ENCODE results near the gene FBXO36.

FBXO36 gene

GRCh38 chr2:230018153-230018552 lies 95.8 kb downstream of the FBXO36 start:
- no peaks in the 10 kb centered on the region for H3K36me3 Mint-ChIP-seq (ENCODE audit: low read depth)

DNA sequence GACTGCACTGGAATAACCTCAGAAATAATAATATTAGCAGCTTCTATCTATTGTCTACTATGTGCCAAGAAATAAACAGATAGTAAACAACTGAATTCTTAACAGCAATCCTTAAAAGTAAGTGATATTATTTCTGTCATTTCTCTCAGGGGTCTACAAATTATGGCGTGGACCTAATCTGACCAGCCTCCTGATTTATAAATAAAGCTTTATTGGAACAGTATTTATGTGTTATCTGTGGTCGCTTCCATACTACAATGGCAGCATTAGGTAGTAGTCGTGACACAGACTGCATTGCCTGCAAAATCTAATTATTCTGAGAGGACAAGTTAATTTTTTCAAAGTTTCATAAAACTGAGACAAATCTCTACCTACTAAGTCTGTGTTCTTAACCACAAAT lies 97.4 kb downstream of the FBXO36 start:
- no peaks in the 10 kb centered on the region for H3K4me1 Mint-ChIP-seq (ENCODE audit: low read depth)
- H3K9me3 Mint-ChIP-seq = peaks cover 4% of the 10 kb centered on the region
- H3K4me3 Mint-ChIP-seq = no peak overlapping the region
- H3K27ac Mint-ChIP-seq = no peak overlapping the region
- H3K27me3 Mint-ChIP-seq (ENCODE audit: low read depth) = peaks cover 15% of the 10 kb centered on the region
- H3K36me3 Mint-ChIP-seq (ENCODE audit: low read depth) = no peaks in the 10 kb centered on the region

More at GRCh38 chr2:230018153-230018552, 95.8 kb downstream of the FBXO36 start:
- H3K27ac Mint-ChIP-seq = no peak overlapping the region
- H3K4me1 Mint-ChIP-seq (ENCODE audit: low read depth) = no peaks in the 10 kb centered on the region
- no peak overlapping the region for H3K4me3 Mint-ChIP-seq
- H3K9me3 Mint-ChIP-seq = peaks cover 4% of the 10 kb centered on the region
- H3K27me3 Mint-ChIP-seq (ENCODE audit: low read depth) = peaks cover 15% of the 10 kb centered on the region

GRCh38 chr2:230023313-230023712 lies 101.0 kb downstream of the FBXO36 start:
- H3K9me3 Mint-ChIP-seq = no peaks in the 10 kb centered on the region
- no peak overlapping the region for H3K27ac Mint-ChIP-seq
- H3K27me3 Mint-ChIP-seq (ENCODE audit: low read depth) = peaks cover 6% of the 10 kb centered on the region
- no peak overlapping the region for H3K4me3 Mint-ChIP-seq
- H3K36me3 Mint-ChIP-seq (ENCODE audit: low read depth) = no peaks in the 10 kb centered on the region
- no peaks in the 10 kb centered on the region for H3K4me1 Mint-ChIP-seq (ENCODE audit: low read depth)

GRCh38 chr2:230042195-230042594 lies 119.9 kb downstream of the FBXO36 start:
- H3K9me3 Mint-ChIP-seq = no peaks in the 10 kb centered on the region
- peaks cover 7% of the 10 kb centered on the region for H3K27me3 Mint-ChIP-seq (ENCODE audit: low read depth)
- no peak overlapping the region for H3K27ac Mint-ChIP-seq
- H3K36me3 Mint-ChIP-seq (ENCODE audit: low read depth) = no peaks in the 10 kb centered on the region
- H3K4me3 Mint-ChIP-seq = no peak overlapping the region
- H3K4me1 Mint-ChIP-seq (ENCODE audit: low read depth) = no peaks in the 10 kb centered on the region

DNA sequence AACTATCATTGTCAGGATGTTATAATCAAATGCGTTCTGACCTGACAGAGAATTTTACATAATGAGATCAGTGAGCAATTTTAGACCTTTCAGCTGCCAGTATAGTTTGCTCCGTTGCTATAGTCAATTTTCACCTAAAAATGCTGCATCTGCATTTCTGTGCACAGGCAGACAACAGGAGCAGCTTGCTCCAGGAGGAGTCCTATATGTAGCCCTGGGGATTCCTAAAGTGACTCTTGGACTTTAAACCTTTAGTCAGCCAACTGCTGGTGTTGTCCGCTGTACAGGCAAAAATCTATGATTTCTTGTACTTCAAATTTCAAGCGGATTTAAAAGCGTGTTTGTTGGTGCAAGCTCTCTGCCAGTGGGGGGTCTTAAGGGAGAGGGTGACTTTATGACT lies 120.7 kb downstream of the FBXO36 start:
- Mint-ChIP-seq H3K4me3 (no peak overlapping the region), H3K27ac (no peak overlapping the region), H3K36me3 (ENCODE audit: low read depth) (no peaks in the 10 kb centered on the region)

DNA sequence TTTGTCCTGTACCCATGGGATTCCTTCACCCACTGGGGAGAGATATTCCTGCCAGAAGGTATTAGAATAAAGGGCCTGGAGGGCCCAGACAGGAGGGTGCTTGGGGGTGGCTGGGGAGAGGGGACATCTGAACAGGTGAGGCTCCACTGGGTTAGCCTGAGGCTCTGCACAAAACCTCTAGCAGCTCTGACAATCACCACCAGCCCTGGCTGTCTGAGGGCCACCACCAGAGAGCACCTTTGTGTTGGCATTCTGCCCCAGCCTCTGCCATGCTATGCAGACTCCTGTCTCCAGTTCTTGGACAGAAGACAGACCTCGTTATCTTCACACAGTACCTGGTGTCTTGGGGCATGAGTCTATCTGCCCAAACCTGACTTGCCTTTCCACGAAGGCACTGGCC lies 121.2 kb downstream of the FBXO36 start:
- H3K27ac Mint-ChIP-seq = no peak overlapping the region
- no peaks in the 10 kb centered on the region for H3K9me3 Mint-ChIP-seq
- peaks cover 7% of the 10 kb centered on the region for H3K27me3 Mint-ChIP-seq (ENCODE audit: low read depth)
- no peaks in the 10 kb centered on the region for H3K4me1 Mint-ChIP-seq (ENCODE audit: low read depth)
- no peaks in the 10 kb centered on the region for H3K36me3 Mint-ChIP-seq (ENCODE audit: low read depth)
- H3K4me3 Mint-ChIP-seq = no peak overlapping the region

More for the DNA sequence above, 120.7 kb downstream of the FBXO36 start:
- H3K27me3 Mint-ChIP-seq (ENCODE audit: low read depth) = peaks cover 7% of the 10 kb centered on the region
- no peaks in the 10 kb centered on the region for H3K4me1 Mint-ChIP-seq (ENCODE audit: low read depth)
- no peaks in the 10 kb centered on the region for H3K9me3 Mint-ChIP-seq

GRCh38 chr2:230046491-230046890 lies 124.2 kb downstream of the FBXO36 start:
- H3K4me3 Mint-ChIP-seq = no peak overlapping the region
- H3K36me3 Mint-ChIP-seq (ENCODE audit: low read depth) = no peaks in the 10 kb centered on the region
- H3K27me3 Mint-ChIP-seq (ENCODE audit: low read depth) = no peaks in the 10 kb centered on the region
- H3K4me1 Mint-ChIP-seq (ENCODE audit: low read depth) = no peaks in the 10 kb centered on the region
- H3K9me3 Mint-ChIP-seq = no peaks in the 10 kb centered on the region
- H3K27ac Mint-ChIP-seq = no peak overlapping the region

GRCh38 chr2:230048010-230048671 lies 125.8 kb downstream of the FBXO36 start:
- Mint-ChIP-seq H3K27ac (no peak overlapping the region), H3K36me3 (ENCODE audit: low read depth) (no peaks in the 10 kb centered on the region), H3K4me3 (no peak overlapping the region), H3K9me3 (no peaks in the 10 kb centered on the region), H3K4me1 (ENCODE audit: low read depth) (no peaks in the 10 kb centered on the region), H3K27me3 (ENCODE audit: low read depth) (no peaks in the 10 kb centered on the region)

- H3K4me3 Mint-ChIP-seq = no peak overlapping the region
- H3K36me3 Mint-ChIP-seq (ENCODE audit: low read depth) = no peaks in the 10 kb centered on the region
- H3K9me3 Mint-ChIP-seq = no peaks in the 10 kb centered on the region
- no peak overlapping the region for H3K27ac Mint-ChIP-seq
- H3K4me1 Mint-ChIP-seq (ENCODE audit: low read depth) = no peaks in the 10 kb centered on the region
- no peaks in the 10 kb centered on the region for H3K27me3 Mint-ChIP-seq (ENCODE audit: low read depth)
These were observed 127.8 kb downstream of the FBXO36 start for GRCh38 chr2:230050136-230050535.

- Mint-ChIP-seq H3K9me3 (no peaks in the 10 kb centered on the region), H3K27ac (no peak overlapping the region), H3K4me1 (ENCODE audit: low read depth) (no peaks in the 10 kb centered on the region), H3K27me3 (ENCODE audit: low read depth) (no peaks in the 10 kb centered on the region), H3K36me3 (ENCODE audit: low read depth) (no peaks in the 10 kb centered on the region), H3K4me3 (no peak overlapping the region)
These were observed 130.0 kb downstream of the FBXO36 start for GRCh38 chr2:230052299-230052698.

- Mint-ChIP-seq H3K4me1 (ENCODE audit: low read depth) (no peaks in the 10 kb centered on the region), H3K9me3 (no peaks in the 10 kb centered on the region), H3K27me3 (ENCODE audit: low read depth) (no peaks in the 10 kb centered on the region), H3K27ac (no peak overlapping the region), H3K36me3 (ENCODE audit: low read depth) (no peaks in the 10 kb centered on the region), H3K4me3 (no peak overlapping the region)
These were observed 131.6 kb downstream of the FBXO36 start for GRCh38 chr2:230053753-230054478.

- Mint-ChIP-seq H3K4me1 (ENCODE audit: low read depth) (peaks cover 5% of the 10 kb centered on the region), H3K4me3 (no peak overlapping the region), H3K9me3 (peaks cover 9% of the 10 kb centered on the region), H3K36me3 (ENCODE audit: low read depth) (no peaks in the 10 kb centered on the region), H3K27ac (no peak overlapping the region), H3K27me3 (ENCODE audit: low read depth) (peaks cover 4% of the 10 kb centered on the region)
These were observed 138.5 kb downstream of the FBXO36 start for GRCh38 chr2:230060672-230061293.
